GM12865 (cell line): ENCODE measurements around the gene FBXO44.

ENCODE experiments used
- DNase-seq: peaks from one replicate; pipeline ENCODE4 v3.0.0; 2010; ENCODE audit warnings: low read depth
- H3K4me3 ChIP-seq: 2 replicates; pipeline ENCODE4 v1.5.1; 2011; ENCODE audit warnings: mild to moderate bottlenecking, low read depth, low read length, control low read depth
- TF ChIP-seq, protein P1 (sequence below): IDR thresholded peaks from 2 replicates; pipeline ENCODE4 v1.5.1; 2011; ENCODE audit warnings: low read length, control low read depth, low read depth, inconsistent platforms; ENCODE audit not compliant: insufficient read depth; ENCODE audit errors: missing control alignments

Gene FBXO44

GRCh38 chr1:11705596-11705995 is 50.9 kb downstream of the FBXO44 start:
- no peak overlapping the region for H3K4me3 ChIP-seq
- TF ChIP-seq, protein P1, sequence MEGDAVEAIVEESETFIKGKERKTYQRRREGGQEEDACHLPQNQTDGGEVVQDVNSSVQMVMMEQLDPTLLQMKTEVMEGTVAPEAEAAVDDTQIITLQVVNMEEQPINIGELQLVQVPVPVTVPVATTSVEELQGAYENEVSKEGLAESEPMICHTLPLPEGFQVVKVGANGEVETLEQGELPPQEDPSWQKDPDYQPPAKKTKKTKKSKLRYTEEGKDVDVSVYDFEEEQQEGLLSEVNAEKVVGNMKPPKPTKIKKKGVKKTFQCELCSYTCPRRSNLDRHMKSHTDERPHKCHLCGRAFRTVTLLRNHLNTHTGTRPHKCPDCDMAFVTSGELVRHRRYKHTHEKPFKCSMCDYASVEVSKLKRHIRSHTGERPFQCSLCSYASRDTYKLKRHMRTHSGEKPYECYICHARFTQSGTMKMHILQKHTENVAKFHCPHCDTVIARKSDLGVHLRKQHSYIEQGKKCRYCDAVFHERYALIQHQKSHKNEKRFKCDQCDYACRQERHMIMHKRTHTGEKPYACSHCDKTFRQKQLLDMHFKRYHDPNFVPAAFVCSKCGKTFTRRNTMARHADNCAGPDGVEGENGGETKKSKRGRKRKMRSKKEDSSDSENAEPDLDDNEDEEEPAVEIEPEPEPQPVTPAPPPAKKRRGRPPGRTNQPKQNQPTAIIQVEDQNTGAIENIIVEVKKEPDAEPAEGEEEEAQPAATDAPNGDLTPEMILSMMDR: no peak
- no peak for DNase-seq

DNA sequence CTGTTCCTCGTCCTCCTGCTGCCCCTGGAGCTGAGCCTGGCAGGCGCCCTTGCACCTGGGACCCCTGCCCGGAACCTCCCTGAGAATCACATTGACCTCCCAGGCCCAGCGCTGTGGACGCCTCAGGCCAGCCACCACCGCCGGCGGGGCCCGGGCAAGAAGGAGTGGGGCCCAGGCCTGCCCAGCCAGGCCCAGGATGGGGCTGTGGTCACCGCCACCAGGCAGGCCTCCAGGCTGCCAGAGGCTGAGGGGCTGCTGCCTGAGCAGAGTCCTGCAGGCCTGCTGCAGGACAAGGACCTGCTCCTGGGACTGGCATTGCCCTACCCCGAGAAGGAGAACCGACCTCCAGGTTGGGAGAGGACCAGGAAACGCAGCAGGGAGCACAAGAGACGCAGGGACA is 51.6 kb downstream of the FBXO44 start:
- DNase-seq: no peak
- no peak overlapping the region for H3K4me3 ChIP-seq
- TF ChIP-seq, protein P1: no peak

- DNase-seq: no peak
- TF ChIP-seq, protein P1: no peak
- H3K4me3 ChIP-seq: no peak overlapping the region
Measured at GRCh38 chr1:11707621-11708276, 53.1 kb downstream of the FBXO44 start.

DNA sequence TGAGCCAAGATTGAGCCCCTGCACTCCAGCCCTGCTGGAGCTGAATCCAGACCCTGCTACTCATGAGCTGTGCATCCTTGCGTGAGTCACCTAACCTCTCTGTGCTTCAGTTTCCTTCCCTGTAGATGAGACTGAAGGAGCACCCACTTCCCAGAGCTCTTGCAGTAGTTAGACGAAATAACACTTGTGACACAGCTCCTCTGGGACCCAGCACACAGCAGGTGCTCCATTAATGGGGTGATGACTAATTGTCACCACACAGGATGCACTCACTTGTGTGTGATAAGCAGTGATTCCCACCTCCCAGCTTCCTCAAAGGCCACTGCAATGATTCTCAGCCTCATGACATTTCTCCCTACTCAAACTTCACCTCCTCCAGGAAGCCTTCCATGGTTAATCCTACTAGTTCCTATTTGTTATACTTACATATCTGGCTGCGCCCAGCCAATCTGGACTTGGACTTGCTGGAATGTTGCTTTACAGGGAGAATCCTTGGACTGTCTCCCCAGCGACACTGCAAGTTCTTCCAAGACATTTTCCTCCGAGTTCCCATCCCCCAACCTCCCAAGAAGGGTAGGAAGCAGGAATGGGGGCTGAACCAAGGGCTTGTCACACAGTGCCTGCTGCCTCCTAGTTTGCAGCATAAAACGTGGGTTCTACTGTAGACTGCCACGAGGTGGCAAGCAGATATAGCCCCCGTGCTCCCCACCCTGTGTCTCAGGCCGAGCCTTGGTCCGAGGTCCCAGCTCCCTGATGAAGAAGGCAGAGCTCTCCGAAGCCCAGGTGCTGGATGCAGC is 54.1 kb downstream of the FBXO44 start:
- H3K4me3 ChIP-seq: no peak overlapping the region
- DNase-seq: no peak
- TF ChIP-seq, protein P1: no peak

DNA sequence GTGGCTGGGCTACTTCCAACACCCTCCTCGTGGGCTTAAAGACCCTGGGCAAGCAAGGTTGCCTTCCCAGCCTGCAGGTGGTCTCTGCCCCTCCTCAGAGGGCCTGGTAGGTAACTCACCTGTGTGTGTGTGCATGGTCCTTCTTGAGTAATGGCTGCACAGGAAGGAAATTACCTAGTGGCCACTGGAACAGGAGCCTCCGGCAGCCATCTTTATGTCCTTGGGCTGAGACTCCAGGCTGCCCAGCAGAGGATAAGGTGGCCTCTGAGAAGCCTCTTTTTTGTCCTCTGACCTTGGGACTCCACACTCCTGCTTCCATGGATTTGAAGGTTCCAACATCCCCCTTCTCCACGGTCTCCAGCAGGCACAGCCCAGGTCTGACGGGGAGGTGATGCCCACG is 56.8 kb downstream of the FBXO44 start:
- no peak overlapping the region for H3K4me3 ChIP-seq
- no peak for DNase-seq
- TF ChIP-seq, protein P1: no peak

GRCh38 chr1:11712285-11712684 is 57.6 kb downstream of the FBXO44 start:
- TF ChIP-seq, protein P1: no peak
- no peak overlapping the region for H3K4me3 ChIP-seq
- DNase-seq: no peak
